Astrocyte (in vitro differentiated cells and primary cell): ENCODE data around the gene RAB26. TPM values are rescaled to one million over a fixed set of nuclear protein-coding genes. Genes with fewer than 3 reads are reported as not detected.

ENCODE experiments used
- DNase-seq: peaks from one replicate; pipeline ENCODE4 v3.0.0-alpha.2; 2010; ENCODE audit warnings: low read depth
- FAIRE-seq: peaks from 2 replicates; lab custom pipeline; 2011; peaks lifted over from hg19 to GRCh38; lab: Jason Lieb, UNC
- H2AFZ ChIP-seq: 2 replicates; pipeline ENCODE4 v1.6.0; 2012; ENCODE audit warnings: low read depth, low read length, inconsistent platforms
- H3K27ac ChIP-seq: 2 replicates; pipeline ENCODE4 v1.5.1; 2011; ENCODE audit warnings: low read depth, low read length, inconsistent platforms
- H3K27me3 ChIP-seq: 2 replicates; pipeline ENCODE4 v1.6.0; 2011; ENCODE audit warnings: low read length, inconsistent platforms; ENCODE audit not compliant: insufficient read depth
- H3K36me3 ChIP-seq: 2 replicates; pipeline ENCODE4 v1.5.1; 2011; ENCODE audit warnings: low read length, inconsistent platforms; ENCODE audit not compliant: insufficient read depth
- H3K4me1 ChIP-seq: 2 replicates; pipeline ENCODE4 v1.5.1; 2011; ENCODE audit warnings: low read length, inconsistent platforms; ENCODE audit not compliant: insufficient read depth
- H3K4me2 ChIP-seq: 2 replicates; pipeline ENCODE4 v1.6.0; 2012; ENCODE audit warnings: low read length, inconsistent platforms
- H3K4me3 ChIP-seq: 2 replicates; pipeline ENCODE4 v1.5.1; 2011; ENCODE audit warnings: low read depth, mild to moderate bottlenecking, low read length, inconsistent platforms; ENCODE audit not compliant: insufficient read depth
- H3K79me2 ChIP-seq: 2 replicates; pipeline ENCODE4 v1.6.0; 2012; ENCODE audit warnings: mild to moderate bottlenecking, low read length, inconsistent platforms; ENCODE audit not compliant: insufficient read depth
- H3K9ac ChIP-seq: 2 replicates; pipeline ENCODE4 v1.6.0; 2012; ENCODE audit warnings: mild to moderate bottlenecking, low read length, inconsistent platforms
- H3K9me3 ChIP-seq: 2 replicates; pipeline ENCODE4 v1.5.1; 2012; ENCODE audit warnings: low read depth, mild to moderate bottlenecking, low read length, inconsistent platforms; ENCODE audit not compliant: insufficient read depth
- H4K20me1 ChIP-seq: 2 replicates; pipeline ENCODE4 v1.6.0; 2012; ENCODE audit warnings: low read length, inconsistent platforms; ENCODE audit not compliant: insufficient read depth
- H3K27ac Mint-ChIP-seq: one replicate; pipeline ENCODE4 v1.8.0; 2021; ENCODE audit warnings: mild to moderate bottlenecking, mixed read lengths; ENCODE audit not compliant: unreplicated experiment
- H3K27me3 Mint-ChIP-seq: one replicate; pipeline ENCODE4 v1.8.0; 2021; ENCODE audit warnings: low read depth, mixed read lengths; ENCODE audit not compliant: unreplicated experiment
- H3K36me3 Mint-ChIP-seq: one replicate; pipeline ENCODE4 v1.8.0; 2021; ENCODE audit warnings: low read depth, mixed read lengths; ENCODE audit not compliant: unreplicated experiment
- H3K4me1 Mint-ChIP-seq: one replicate; pipeline ENCODE4 v1.8.0; 2021; ENCODE audit warnings: low read depth, mixed read lengths; ENCODE audit not compliant: unreplicated experiment
- H3K4me3 Mint-ChIP-seq: one replicate; pipeline ENCODE4 v1.8.0; 2021; ENCODE audit warnings: mild to moderate bottlenecking, moderate library complexity, mixed read lengths; ENCODE audit not compliant: unreplicated experiment
- H3K9me3 Mint-ChIP-seq: one replicate; pipeline ENCODE4 v1.8.0; 2021; ENCODE audit warnings: mild to moderate bottlenecking, mixed read lengths; ENCODE audit not compliant: unreplicated experiment
- EZH2 ChIP-seq: IDR thresholded peaks from 2 replicates; pipeline ENCODE4 v1.6.1; 2012; ENCODE audit warnings: mild to moderate bottlenecking, low read length, inconsistent platforms; ENCODE audit not compliant: insufficient read depth
- total RNA-seq: library from RNA; stranded (reverse); gene quantifications from 2 replicates; pipeline ENCODE4 v1.2.1, GENCODE V29; 2021
- TF ChIP-seq, protein P1 (sequence below): IDR thresholded peaks from 2 replicates; pipeline ENCODE4 v1.5.1; 2011; ENCODE audit warnings: low read depth, mild to moderate bottlenecking, inconsistent platforms, low read length, moderate library complexity; ENCODE audit not compliant: insufficient read depth

RAB26 gene
- total RNA-seq, 1 donor from 2014 or later = 1.4 TPM

DNA sequence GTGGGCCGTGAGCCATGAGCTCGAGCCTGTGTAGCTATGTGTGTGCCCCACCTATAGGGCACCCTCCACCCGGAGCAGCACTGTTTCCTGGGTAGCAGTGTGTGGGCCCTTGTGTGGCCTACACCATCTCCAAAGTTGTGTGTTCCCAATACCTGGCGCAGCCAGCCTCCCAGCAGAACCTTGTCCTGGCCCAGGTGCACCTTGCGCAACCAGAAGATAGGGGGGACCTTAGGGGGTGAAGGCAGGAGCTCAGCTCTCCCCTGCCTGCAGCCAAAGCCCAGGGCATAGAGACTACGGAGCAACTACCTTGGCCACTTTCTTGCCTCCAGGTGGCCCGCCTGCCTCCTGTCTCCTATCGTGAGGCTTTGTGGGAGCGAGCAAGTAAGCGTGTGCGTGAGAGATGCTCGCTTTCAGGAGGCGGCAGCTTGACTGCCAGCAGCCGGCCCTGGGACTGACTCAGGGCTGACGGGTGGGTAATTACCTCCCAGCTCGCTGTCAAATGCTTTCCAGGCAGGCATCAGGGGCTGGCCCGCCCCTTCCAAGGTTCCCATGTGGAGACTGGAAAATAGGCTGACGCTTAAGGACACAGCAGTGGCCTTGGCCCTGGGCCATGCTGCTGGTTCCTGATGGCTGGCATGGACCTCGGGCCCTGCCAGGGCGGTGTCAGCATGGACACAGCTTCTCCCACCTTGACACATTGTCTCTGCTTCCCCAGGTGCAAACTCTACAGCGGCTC is 26.1 kb downstream of the RAB26 start:
- no peaks in the 10 kb centered on the region for H3K79me2 ChIP-seq
- Mint-ChIP-seq H3K9me3 (no peaks in the 10 kb centered on the region), H3K4me1 (no peaks in the 10 kb centered on the region), H3K36me3 (peaks cover 3% of the 10 kb centered on the region), H3K4me3 (no peak overlapping the region), H3K27ac (no peak overlapping the region), H3K27me3 (no peaks in the 10 kb centered on the region)
- no peak for DNase-seq
- H2AFZ ChIP-seq = no peak overlapping the region
- H3K9ac ChIP-seq = no peak overlapping the region
- H3K27me3 ChIP-seq = no peaks in the 10 kb centered on the region
- FAIRE-seq = no peak
- TF ChIP-seq, protein P1, sequence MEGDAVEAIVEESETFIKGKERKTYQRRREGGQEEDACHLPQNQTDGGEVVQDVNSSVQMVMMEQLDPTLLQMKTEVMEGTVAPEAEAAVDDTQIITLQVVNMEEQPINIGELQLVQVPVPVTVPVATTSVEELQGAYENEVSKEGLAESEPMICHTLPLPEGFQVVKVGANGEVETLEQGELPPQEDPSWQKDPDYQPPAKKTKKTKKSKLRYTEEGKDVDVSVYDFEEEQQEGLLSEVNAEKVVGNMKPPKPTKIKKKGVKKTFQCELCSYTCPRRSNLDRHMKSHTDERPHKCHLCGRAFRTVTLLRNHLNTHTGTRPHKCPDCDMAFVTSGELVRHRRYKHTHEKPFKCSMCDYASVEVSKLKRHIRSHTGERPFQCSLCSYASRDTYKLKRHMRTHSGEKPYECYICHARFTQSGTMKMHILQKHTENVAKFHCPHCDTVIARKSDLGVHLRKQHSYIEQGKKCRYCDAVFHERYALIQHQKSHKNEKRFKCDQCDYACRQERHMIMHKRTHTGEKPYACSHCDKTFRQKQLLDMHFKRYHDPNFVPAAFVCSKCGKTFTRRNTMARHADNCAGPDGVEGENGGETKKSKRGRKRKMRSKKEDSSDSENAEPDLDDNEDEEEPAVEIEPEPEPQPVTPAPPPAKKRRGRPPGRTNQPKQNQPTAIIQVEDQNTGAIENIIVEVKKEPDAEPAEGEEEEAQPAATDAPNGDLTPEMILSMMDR = no peak
- no peak for TF ChIP-seq EZH2
- H4K20me1 ChIP-seq = peaks cover 12% of the 10 kb centered on the region
- no peaks in the 10 kb centered on the region for H3K4me1 ChIP-seq
- no peak overlapping the region for H3K27ac ChIP-seq
- H3K4me3 ChIP-seq = no peak overlapping the region
- no peak overlapping the region for H3K4me2 ChIP-seq
- H3K9me3 ChIP-seq = no peaks in the 10 kb centered on the region
- H3K36me3 ChIP-seq = no peaks in the 10 kb centered on the region

DNA sequence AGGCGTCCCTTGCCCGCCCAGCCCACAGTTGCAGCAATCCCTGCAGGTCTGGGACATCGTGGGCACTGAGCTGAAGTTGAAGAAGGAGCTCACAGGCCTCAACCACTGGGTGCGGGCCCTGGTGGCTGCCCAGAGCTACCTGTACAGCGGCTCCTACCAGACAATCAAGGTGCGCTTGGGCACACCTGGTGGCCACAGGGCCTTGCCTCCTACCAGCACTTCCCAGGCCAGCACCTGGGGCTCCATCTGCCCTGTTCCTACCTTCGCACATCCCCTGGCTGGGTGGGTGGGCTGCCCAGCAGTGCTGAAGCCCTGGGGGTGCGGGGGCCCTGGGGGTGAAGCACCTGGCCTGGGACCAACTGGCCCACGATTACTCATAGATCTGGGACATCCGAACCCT is 27.0 kb downstream of the RAB26 start:
- TF ChIP-seq, protein P1 = no peak
- no peak for TF ChIP-seq EZH2
- H3K27ac ChIP-seq = no peak overlapping the region
- Mint-ChIP-seq H3K4me3 (no peak overlapping the region), H3K9me3 (no peaks in the 10 kb centered on the region), H3K4me1 (no peaks in the 10 kb centered on the region), H3K27me3 (no peaks in the 10 kb centered on the region), H3K27ac (no peak overlapping the region), H3K36me3 (peaks cover 3% of the 10 kb centered on the region)
- peaks cover 12% of the 10 kb centered on the region for H4K20me1 ChIP-seq
- no peak overlapping the region for H3K4me2 ChIP-seq
- no peaks in the 10 kb centered on the region for H3K4me1 ChIP-seq
- H3K36me3 ChIP-seq = no peaks in the 10 kb centered on the region
- no peak for DNase-seq
- H3K9ac ChIP-seq = no peak overlapping the region
- no peaks in the 10 kb centered on the region for H3K27me3 ChIP-seq
- no peak overlapping the region for H3K4me3 ChIP-seq
- H2AFZ ChIP-seq = no peak overlapping the region
- no peaks in the 10 kb centered on the region for H3K79me2 ChIP-seq
- no peaks in the 10 kb centered on the region for H3K9me3 ChIP-seq
- no peak for FAIRE-seq

DNA sequence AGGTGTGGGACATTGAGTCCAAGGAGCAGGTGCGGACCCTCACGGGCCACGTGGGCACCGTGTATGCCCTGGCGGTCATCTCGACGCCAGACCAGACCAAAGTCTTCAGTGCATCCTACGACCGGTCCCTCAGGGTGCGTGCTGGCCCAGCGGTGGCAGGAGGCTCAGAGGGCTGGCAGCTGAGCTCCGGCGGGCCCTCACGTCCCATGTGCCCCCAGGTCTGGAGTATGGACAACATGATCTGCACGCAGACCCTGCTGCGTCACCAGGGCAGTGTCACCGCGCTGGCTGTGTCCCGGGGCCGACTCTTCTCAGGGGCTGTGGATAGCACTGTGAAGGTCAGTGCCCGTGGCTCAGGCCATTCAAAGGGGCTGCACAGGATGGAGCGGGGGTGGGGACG is 27.6 kb downstream of the RAB26 start:
- H3K4me1 ChIP-seq = no peaks in the 10 kb centered on the region
- no peak overlapping the region for H3K27ac Mint-ChIP-seq

More for the DNA sequence above, 27.6 kb downstream of the RAB26 start:
- Histone ChIP-seq H4K20me1 (peaks cover 12% of the 10 kb centered on the region), H3K79me2 (no peaks in the 10 kb centered on the region), H3K9ac (no peak overlapping the region), H3K27me3 (no peaks in the 10 kb centered on the region), H3K4me3 (no peak overlapping the region), H3K36me3 (no peaks in the 10 kb centered on the region), H2AFZ (no peak overlapping the region), H3K4me2 (no peak overlapping the region), H3K9me3 (no peaks in the 10 kb centered on the region), H3K27ac (no peak overlapping the region)
- TF ChIP-seq EZH2 = no peak
- TF ChIP-seq, protein P1 = no peak
- Mint-ChIP-seq H3K4me3 (no peak overlapping the region), H3K27me3 (no peaks in the 10 kb centered on the region), H3K9me3 (no peaks in the 10 kb centered on the region), H3K36me3 (peaks cover 3% of the 10 kb centered on the region), H3K4me1 (no peaks in the 10 kb centered on the region)
- FAIRE-seq (no peak), DNase-seq (no peak)
